PC-3 (cell line): ENCODE results near the gene LGALS3BP. TPM values are rescaled to one million over a fixed set of nuclear protein-coding genes. Genes with fewer than 3 reads are reported as not detected.
"Not testable (repeated sequence)": the region's sequence is repeated elsewhere in the genome, so short reads cannot be mapped to it uniquely, and the experiment has no call there.

Source experiments
- ATAC-seq: fragments of 200-7000 bp; cut with Tn5 transposase; 2 replicates; pipeline ENCODE4 v1.9.1; 2020; ENCODE audit warnings: mild to moderate bottlenecking, moderate library complexity
- BruUV-seq: library from RNA; stranded (reverse); fragments of 400-500 nt; replicated peaks from 2 replicates; lab custom pipeline; 2021; lab: Mats Ljungman, UMichigan
- CTCF ChIA-PET: fragments of 300-600 bp; sonication (Branson Sonifier 250); formaldehyde crosslinking; loops from one replicate; lab custom pipeline; 2022; ENCODE audit warnings: antibody characterized with exemption; lab: Charles Lee
- POLR2A ChIA-PET: fragments of 300-600 bp; sonication (Branson Sonifier 250); formaldehyde crosslinking; loops from one replicate; lab custom pipeline; 2022; ENCODE audit warnings: antibody characterized with exemption; ENCODE audit not compliant: unreplicated experiment; lab: Charles Lee
- DNase-seq: peaks from one replicate; pipeline ENCODE4 v3.0.0-alpha.2; 2015
- H2AFZ ChIP-seq: fragments of 300-600 bp; sonication (generic); 2 replicates; pipeline ENCODE4 v1.6.0; 2016; ENCODE audit warnings: antibody characterized with exemption, low read length
- H3F3A ChIP-seq: fragments of 300-600 bp; sonication (generic); one replicate; pipeline ENCODE4 v1.6.0; 2017; ENCODE audit warnings: antibody characterized with exemption, low read length, control low read depth, mild to moderate bottlenecking; ENCODE audit not compliant: unreplicated experiment
- H3K27ac ChIP-seq: fragments of 300-600 bp; sonication (generic); 2 replicates; pipeline ENCODE4 v1.5.1; 2016; ENCODE audit warnings: mild to moderate bottlenecking, low read length
- H3K27me3 ChIP-seq: fragments of 300-600 bp; sonication (generic); 2 replicates; pipeline ENCODE4 v1.6.1; 2016; ENCODE audit warnings: low read length, mixed read lengths
- H3K36me3 ChIP-seq: fragments of 300-600 bp; sonication (generic); 2 replicates; pipeline ENCODE4 v1.6.1; 2016; ENCODE audit warnings: low read depth, mixed run types, low read length, mixed read lengths
- H3K4me1 ChIP-seq: fragments of 300-600 bp; sonication (generic); 2 replicates; pipeline ENCODE4 v1.5.1; 2016; ENCODE audit warnings: low read length; ENCODE audit not compliant: insufficient read depth
- H3K4me2 ChIP-seq: fragments of 300-600 bp; sonication (generic); 2 replicates; pipeline ENCODE4 v1.6.0; 2016; ENCODE audit warnings: low read length
- H3K4me3 ChIP-seq: fragments of 300-600 bp; sonication (generic); 2 replicates; pipeline ENCODE4 v1.5.1; 2016; ENCODE audit warnings: mild to moderate bottlenecking, low read length, mixed read lengths
- H3K79me2 ChIP-seq: fragments of 300-600 bp; sonication (generic); 2 replicates; pipeline ENCODE4 v1.6.1; 2017; ENCODE audit warnings: low read length, mixed read lengths
- H3K9ac ChIP-seq: fragments of 300-600 bp; sonication (generic); 2 replicates; pipeline ENCODE4 v1.6.0; 2016; ENCODE audit warnings: mild to moderate bottlenecking, low read length
- H3K9me2 ChIP-seq: fragments of 300-600 bp; sonication (generic); replicated peaks from 2 replicates; pipeline ENCODE4 v1.6.1; 2016; ENCODE audit warnings: mixed run types, low read length, mixed read lengths
- H3K9me3 ChIP-seq: fragments of 300-600 bp; sonication (generic); 2 replicates; pipeline ENCODE4 v1.6.1; 2016; ENCODE audit warnings: low read length, mixed read lengths
- H4K20me1 ChIP-seq: fragments of 300-600 bp; sonication (generic); 2 replicates; pipeline ENCODE4 v1.6.1; 2016; ENCODE audit warnings: low read length, mixed read lengths
- EZH2 ChIP-seq: fragments of 300-600 bp; sonication (generic); IDR thresholded peaks from one replicate; pipeline ENCODE4 v1.6.1; 2017; ENCODE audit warnings: antibody characterized with exemption, mild to moderate bottlenecking, low read length; ENCODE audit not compliant: unreplicated experiment
- EZH2phosphoT487 ChIP-seq: fragments of 300-600 bp; sonication (generic); IDR thresholded peaks from 2 replicates; pipeline ENCODE4 v1.6.1; 2018; ENCODE audit warnings: mild to moderate bottlenecking, antibody characterized with exemption, low read length, borderline replicate concordance
- intact Hi-C: fragments of 100-400 bp; cut with micrococcal nuclease; formaldehyde crosslinking; loops from 2 replicates; pipeline ENCODE4 v1.9.0; 2023
- total RNA-seq: library from RNA; depleted of rRNA; stranded (reverse); fragments of >200 nt; gene quantifications from 2 replicates; pipeline ENCODE4 v1.2.3, GENCODE V29; 2014
- TF ChIP-seq, protein P1 (sequence below): fragments of 300-600 bp; sonication (generic); conservative IDR thresholded peaks from 2 replicates; pipeline ENCODE4 v1.5.1; 2017; ENCODE audit warnings: antibody characterized with exemption, low read depth, mild to moderate bottlenecking, low read length

Gene LGALS3BP
- total RNA-seq, 1 experiment from 2014 or later = 72.4 TPM

GRCh38 chr17:79022507-79022991 lies 42.8 kb upstream of the LGALS3BP start:
- peaks cover 48% of the 10 kb centered on the region for H3K4me1 ChIP-seq
- POLR2A ChIA-PET = no interaction called here
- H2AFZ ChIP-seq = no peak overlapping the region
- no peaks in the 10 kb centered on the region for H3K79me2 ChIP-seq
- ATAC-seq (no peak), DNase-seq (no peak)
- intact Hi-C loops = no loop called here
- no peaks in the 10 kb centered on the region for H3K36me3 ChIP-seq
- no peaks in the 10 kb centered on the region for H3K9me3 ChIP-seq
- H3K4me2 ChIP-seq = no peak overlapping the region
- TF ChIP-seq EZH2 = no peak
- TF ChIP-seq, protein P1, sequence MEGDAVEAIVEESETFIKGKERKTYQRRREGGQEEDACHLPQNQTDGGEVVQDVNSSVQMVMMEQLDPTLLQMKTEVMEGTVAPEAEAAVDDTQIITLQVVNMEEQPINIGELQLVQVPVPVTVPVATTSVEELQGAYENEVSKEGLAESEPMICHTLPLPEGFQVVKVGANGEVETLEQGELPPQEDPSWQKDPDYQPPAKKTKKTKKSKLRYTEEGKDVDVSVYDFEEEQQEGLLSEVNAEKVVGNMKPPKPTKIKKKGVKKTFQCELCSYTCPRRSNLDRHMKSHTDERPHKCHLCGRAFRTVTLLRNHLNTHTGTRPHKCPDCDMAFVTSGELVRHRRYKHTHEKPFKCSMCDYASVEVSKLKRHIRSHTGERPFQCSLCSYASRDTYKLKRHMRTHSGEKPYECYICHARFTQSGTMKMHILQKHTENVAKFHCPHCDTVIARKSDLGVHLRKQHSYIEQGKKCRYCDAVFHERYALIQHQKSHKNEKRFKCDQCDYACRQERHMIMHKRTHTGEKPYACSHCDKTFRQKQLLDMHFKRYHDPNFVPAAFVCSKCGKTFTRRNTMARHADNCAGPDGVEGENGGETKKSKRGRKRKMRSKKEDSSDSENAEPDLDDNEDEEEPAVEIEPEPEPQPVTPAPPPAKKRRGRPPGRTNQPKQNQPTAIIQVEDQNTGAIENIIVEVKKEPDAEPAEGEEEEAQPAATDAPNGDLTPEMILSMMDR = no peak
- no peak for TF ChIP-seq EZH2phosphoT487
- no TSS peak for BruUV-seq
- no peaks in the 10 kb centered on the region for H4K20me1 ChIP-seq
- no peaks in the 10 kb centered on the region for H3K9me2 ChIP-seq
- H3K9ac ChIP-seq = no peak overlapping the region
- H3K27me3 ChIP-seq = no peaks in the 10 kb centered on the region
- no peak overlapping the region for H3K27ac ChIP-seq
- H3F3A ChIP-seq = no peaks in the 10 kb centered on the region
- CTCF ChIA-PET = interaction anchor here (0.6 kb wide), 2 partner anchors 35 to 1441 kb away, joined by 3 read pairs; no protein-coding TSS in a partner anchor
- H3K4me3 ChIP-seq = no peak overlapping the region

GRCh38 chr17:79021929-79022328 lies 42.2 kb upstream of the LGALS3BP start:
- H3K4me3 ChIP-seq, H3K9ac ChIP-seq, DNase-seq, H2AFZ ChIP-seq, H3K79me2 ChIP-seq, H3F3A ChIP-seq, H3K4me2 ChIP-seq, H3K9me2 ChIP-seq, BruUV-seq, H4K20me1 ChIP-seq, H3K27ac ChIP-seq, H3K27me3 ChIP-seq, ATAC-seq, intact Hi-C loops, H3K36me3 ChIP-seq, H3K9me3 ChIP-seq: not testable (repeated sequence)
- ChIA-PET CTCF (interaction anchor here (0.6 kb wide), 1 partner anchor 1441 kb away, joined by 3 read pairs; no protein-coding TSS in a partner anchor), POLR2A (interaction anchor here (0.6 kb wide), 1 partner anchor 10 kb away, joined by 3 read pairs; no protein-coding TSS in a partner anchor)
- H3K4me1 ChIP-seq = peaks cover 42% of the 10 kb centered on the region

DNA sequence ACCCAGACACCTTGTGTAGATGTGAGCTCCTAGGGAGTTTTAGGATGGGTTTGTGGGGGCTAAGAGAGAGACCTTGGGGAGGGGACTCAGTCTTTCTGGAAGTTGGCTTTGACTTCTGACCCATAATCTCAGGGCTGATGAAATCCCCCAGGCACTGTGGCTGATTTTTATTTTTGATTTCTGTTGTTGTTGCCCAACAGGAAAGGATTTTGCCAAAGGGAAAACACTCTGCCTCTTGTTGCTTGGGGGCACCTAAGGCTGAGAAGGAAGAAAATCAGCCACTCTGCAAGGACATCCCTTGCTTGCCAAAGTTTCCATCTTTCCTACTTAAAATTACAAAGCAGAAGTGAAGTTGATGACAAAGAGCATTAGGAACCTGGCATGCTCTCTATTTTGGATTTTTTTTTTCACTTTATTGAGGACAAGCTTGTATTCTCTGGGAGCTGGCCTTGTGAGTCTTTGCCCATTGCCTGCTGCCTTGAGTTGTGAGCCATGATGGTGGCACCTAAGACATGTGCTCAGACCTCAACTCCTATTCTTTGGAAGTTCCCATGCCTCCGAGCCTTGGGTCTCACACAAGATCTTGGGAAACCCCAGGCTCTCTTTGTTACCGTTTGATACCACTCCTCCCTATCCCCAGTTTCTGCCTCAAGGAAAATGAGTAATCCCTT lies 41.0 kb upstream of the LGALS3BP start:
- Histone ChIP-seq H3F3A (no peaks in the 10 kb centered on the region), H4K20me1 (no peaks in the 10 kb centered on the region), H3K4me3 (no peak overlapping the region), H3K9me2 (no peaks in the 10 kb centered on the region), H3K27me3 (no peaks in the 10 kb centered on the region), H2AFZ (0 out of 2 replicates have a peak overlapping the region, but pooled peaks have one; percentile 39), H3K4me1 (peaks cover 31% of the 10 kb centered on the region), H3K79me2 (no peaks in the 10 kb centered on the region), H3K36me3 (no peaks in the 10 kb centered on the region), H3K9me3 (no peaks in the 10 kb centered on the region), H3K9ac (no peak overlapping the region), H3K27ac (no peak overlapping the region; the same call in 1 of the 2 replicates), H3K4me2 (no peak overlapping the region)
- no TSS peak for BruUV-seq
- DNase-seq = peak; percentile 25
- no peak for ATAC-seq
- POLR2A ChIA-PET = interaction anchor here (0.6 kb wide), 1 partner anchor 25 kb away, joined by 7 read pairs; no protein-coding TSS in a partner anchor
- intact Hi-C loops = no loop called here
- TF ChIP-seq EZH2phosphoT487 = no peak
- TF ChIP-seq, protein P1 = no peak
- CTCF ChIA-PET = interaction anchor here (2.3 kb wide), 1 partner anchor 22 kb away, joined by 10 read pairs; no protein-coding TSS in a partner anchor
